ENCODE results near the gene NAALAD2. TPM values are rescaled to one million over a fixed set of nuclear protein-coding genes. Genes with fewer than 3 reads are reported as not detected.
"Not testable (repeated sequence)": the region's sequence is repeated elsewhere in the genome, so short reads cannot be mapped to it uniquely, and the experiment has no call there.

NAALAD2 gene
- 12.5 TPM for total RNA-seq

DNA sequence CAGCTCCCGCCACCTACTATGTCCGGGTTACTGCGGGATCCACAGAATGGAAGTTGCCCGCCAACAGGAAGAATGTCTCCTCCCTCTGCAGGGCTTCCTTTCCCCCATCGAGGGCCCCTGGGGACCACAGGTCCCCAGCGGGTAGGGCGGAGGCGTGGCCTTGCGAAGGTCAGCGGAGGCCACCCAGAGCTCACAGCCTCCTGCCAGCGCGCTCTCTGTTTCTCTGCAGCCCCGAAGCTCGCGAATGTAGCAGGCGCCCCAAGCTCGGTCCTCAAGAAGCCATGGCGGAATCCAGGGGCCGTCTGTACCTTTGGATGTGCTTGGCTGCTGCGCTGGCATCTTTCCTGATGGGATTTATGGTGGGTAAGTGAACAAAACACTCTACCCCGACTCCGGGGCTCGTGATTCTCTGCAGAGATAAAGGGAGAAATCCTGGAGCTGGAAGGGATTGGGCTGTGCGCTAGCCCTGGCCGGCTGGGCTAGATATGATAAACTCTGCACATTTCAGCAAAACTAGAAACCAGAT is at the start of gene NAALAD2:
Gene NAALAD2, plus strand, starts transcription at position 186 of the 526 bp plus-strand sequence. Its CDS starts 96 bp downstream, at position 282.
- intact Hi-C loops (cut with DNase I): no loop called here
- ATAC-seq (peak; percentile 94), DNase-seq (ENCODE audit: low spot score) (peak; percentile 72)

DNA sequence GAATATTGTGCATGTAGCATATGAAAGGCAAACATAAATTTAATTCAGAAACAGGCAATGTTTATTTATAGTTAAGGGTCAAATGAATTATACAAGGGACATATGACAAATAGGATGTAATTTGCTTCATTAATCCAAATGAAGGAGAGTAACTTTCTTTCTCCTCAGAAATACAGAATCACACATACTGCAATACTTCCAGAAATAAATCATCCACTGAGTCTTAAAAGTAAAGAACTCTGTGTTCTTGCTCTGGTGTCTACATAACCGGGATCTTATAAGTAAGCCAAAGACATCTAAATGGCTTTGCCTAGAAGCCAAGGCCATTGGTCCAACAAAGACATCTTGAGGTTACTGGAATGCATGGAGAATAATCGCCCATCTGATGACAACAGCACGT is 48.8 kb upstream of the NAALAD2 start, which contains the start of gene UBTFL1:
Gene UBTFL1, plus strand, starts transcription at position 301 of the 400 bp plus-strand sequence. Its CDS starts 0 bp downstream, at position 301.
- intact Hi-C loops (cut with DNase I); ATAC-seq: not testable (repeated sequence)

DNA sequence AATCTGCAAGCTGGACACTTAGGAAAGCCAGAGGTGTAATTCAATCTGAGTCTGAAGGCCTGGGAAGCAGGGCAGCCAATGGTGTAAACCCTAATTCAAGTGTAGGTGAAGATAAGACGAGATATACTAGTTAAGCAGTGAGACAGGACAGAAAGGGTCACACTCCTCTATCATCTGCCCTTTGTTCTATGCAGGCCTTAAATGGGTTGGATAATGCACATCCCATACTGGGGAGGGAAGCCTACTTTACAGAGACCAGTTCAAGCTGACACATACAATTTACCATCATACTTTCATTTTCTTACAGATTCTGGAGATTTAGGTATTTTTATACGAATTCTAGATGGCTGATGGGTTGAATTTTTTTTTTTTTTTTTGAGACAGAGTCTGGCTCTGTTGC is 45.7 kb upstream of the NAALAD2 start:
- intact Hi-C loops (cut with DNase I); DNase-seq (ENCODE audit: low spot score); ATAC-seq: not testable (repeated sequence)

More for the DNA sequence above, 48.8 kb upstream of the NAALAD2 start, which contains the start of gene UBTFL1:
- DNase-seq (ENCODE audit: low spot score): not testable (repeated sequence)

DNA sequence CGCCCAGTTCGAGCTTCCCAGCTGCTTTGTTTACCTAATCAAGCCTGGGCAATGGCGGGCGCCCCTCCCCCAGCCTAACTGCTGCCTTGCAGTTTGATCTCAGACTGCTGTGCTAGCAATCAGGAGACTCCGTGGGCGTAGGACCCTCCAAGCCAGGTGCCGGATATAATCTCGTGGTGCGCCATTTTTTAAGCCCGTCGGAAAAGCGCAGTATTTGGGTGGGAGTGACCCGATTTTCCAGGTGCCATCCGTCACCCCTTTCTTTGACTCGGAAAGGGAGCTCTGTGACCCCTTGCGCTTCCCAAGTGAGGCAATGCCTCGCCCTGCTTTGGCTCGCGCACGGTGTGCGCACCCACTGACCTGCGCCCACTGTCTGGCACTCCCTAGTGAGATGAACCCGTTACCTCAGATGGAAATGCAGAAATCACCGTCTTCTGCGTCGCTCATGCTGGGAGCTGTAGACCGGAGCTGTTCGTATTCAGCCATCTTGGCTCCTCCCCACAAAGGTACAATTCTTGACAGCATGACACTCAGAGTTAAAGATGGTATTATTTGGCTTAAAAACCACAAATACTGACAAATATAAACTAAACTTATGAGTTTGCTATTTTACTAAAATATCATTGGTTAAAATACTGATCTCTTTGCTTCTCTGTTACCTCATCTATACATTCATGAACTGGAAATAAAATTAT is 39.1 kb upstream of the NAALAD2 start:
- intact Hi-C loops (cut with DNase I); ATAC-seq; DNase-seq (ENCODE audit: low spot score): not testable (repeated sequence)

DNA sequence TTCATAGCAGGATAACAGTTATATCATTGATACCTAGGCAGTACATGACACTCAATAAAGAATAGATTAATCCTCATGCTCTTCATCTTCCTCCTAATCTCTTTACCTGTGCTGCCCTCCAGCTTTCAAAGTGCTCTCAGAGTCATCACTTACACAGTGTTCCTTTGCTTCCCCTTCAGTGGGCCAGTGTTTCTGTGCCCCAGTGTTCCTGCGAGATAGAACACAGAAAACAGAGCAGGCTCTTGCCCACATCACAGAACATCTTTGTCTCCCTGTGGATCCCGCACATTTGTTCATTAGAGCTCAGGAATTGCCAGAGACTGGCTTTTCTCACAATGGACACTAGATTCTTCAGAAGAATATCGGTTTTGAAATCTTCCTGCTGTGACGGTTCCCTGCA is 36.2 kb upstream of the NAALAD2 start:
- ATAC-seq; DNase-seq (ENCODE audit: low spot score); intact Hi-C loops (cut with DNase I): not testable (repeated sequence)

DNA sequence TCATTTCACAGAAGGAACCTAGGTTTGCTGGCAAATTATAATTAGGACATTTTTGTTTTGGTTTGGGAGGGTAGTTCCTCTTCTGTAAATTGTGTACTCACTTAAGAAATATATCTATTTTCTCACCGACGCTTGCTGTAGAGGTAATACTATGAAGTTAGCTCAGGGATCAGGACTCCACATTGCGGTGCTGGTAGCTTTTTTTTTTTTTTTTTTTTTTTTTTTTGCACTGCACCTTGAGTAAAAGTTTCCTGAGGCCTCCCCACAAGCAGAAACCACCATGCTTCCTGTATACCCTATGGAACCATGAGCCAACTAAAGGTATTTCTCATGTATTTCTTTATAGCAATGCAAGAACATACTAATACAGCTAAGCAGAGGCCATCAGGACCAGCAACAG is 34.0 kb upstream of the NAALAD2 start:
- DNase-seq (ENCODE audit: low spot score) (no peak), ATAC-seq (no peak)
- intact Hi-C loops (cut with DNase I): no loop called here

DNA sequence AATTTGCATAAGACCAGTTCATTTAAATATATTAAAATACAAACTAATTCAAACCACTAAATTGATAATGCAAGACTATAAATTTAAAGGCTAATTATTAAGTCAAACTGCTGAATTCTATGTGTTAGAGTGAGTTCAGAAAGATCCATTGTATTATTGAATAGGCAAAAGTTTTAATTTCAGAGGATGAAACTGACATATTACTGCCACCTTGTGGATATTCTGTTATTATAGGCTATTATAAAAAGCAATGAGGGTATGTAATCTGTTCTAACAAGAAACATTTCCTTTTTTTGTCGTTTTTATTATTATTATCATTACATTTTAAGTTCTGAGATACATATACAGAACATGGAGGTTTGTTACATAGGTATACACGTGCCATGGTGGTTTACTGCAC is 20.9 kb upstream of the NAALAD2 start:
- DNase-seq (ENCODE audit: low spot score): no peak
- intact Hi-C loops (cut with DNase I): no loop called here
- ATAC-seq: no peak

DNA sequence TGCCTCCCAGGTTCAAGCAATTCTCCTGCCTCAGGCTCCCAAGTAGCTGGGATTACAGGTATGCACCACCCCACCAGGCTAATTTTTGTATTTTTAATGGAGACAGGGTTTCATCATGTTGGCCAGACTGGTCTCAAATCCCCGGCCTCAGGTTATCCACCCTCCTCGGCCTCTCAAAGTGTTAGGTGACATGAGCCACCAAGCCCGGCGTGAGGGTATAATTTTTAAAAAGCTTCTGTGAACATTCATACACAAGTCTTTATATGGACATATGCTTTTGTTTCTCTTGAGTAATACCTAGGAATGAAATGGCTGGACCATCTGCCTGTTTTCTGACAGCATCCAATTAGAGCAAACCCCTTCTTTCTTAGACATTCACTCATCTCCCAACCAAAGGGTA is 14.3 kb upstream of the NAALAD2 start:
- intact Hi-C loops (cut with DNase I): no loop called here
- ATAC-seq (no peak), DNase-seq (ENCODE audit: low spot score) (no peak)

DNA sequence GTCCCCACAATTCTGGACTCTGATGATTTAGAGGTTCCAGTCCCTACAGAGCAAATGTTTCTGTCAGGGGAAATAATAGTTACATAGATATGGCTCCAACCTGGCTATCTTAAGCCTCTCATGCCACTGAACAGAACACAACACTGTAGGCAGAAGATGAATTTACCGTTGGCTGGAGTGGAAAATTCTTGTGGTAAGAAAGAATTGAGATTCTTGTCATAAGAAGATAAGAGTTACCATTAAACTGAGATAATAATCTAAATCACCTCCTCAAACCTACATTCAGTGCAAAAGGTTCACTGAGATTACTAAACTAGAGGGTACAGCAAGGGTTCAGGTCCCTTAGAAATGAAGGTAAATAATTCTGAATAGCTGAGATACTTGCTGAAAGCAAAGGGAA is 10.1 kb upstream of the NAALAD2 start:
- ATAC-seq: no peak
- no peak for DNase-seq (ENCODE audit: low spot score)
- intact Hi-C loops (cut with DNase I): no loop called here

DNA sequence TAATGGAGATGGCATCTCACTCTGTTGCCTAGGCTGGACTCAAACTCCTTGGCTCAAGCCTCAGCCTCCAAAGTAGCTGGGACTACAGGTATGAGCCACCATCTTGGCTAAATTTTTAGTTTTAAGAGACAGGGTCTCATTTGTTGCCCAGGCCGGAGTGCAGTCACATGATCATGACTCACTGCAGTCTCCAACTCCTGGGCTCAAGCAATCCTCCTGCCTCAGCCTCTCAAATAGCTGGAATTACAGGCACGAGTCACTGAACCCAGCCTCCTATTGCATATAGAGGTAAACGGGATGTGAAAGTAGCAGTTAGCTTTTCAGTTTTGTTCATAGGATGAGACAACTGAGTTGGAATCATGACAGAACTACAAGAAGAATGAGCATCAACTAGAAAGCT is 9.5 kb upstream of the NAALAD2 start:
- intact Hi-C loops (cut with DNase I): no loop called here
- ATAC-seq: no peak
- no peak for DNase-seq (ENCODE audit: low spot score)

DNA sequence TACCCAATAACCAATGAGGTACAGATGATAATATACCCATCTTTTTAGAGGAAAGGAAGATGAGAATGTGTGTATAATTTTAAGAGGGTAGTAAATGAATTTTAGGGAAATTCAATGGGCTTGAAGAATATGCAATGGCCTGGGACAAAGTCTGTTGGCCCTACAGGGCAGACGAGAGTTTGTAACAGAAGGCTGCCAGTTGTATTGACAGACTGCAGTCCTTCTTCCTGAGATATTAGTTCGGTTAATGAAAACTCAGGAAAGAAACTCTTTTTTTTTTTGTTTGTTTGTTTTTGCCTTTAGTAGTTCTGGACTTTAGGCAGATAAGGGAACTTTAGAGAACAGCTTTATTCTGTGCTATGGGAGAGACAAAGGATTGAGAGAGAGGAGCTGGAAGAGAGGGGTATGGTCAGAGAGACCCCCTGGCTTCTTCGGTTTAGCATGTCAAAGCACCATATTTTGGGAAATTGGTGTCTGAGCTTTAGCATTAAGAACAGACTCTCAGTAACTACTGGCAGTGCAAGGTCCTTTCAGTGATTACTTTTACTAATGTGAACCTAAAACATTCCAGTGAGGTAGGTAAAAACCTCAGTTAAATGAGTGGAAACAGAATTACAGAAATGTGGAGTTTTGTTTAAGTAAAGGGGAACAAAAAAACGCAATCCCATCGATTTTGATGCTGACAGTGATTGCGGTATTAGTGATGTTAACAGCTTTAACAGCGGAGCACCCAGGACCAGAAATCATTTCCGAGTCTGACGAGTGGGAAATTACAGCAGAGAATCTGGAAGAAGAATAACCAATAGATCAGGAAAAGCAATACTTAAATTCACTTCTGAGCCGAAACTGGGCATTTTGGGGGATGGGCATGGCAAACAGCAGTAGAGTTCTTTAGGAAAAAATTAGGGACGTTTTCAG is 644 bp upstream of the NAALAD2 start:
- DNase-seq (ENCODE audit: low spot score): no peak
- intact Hi-C loops (cut with DNase I): no loop called here
- ATAC-seq: peak; percentile 29

DNA sequence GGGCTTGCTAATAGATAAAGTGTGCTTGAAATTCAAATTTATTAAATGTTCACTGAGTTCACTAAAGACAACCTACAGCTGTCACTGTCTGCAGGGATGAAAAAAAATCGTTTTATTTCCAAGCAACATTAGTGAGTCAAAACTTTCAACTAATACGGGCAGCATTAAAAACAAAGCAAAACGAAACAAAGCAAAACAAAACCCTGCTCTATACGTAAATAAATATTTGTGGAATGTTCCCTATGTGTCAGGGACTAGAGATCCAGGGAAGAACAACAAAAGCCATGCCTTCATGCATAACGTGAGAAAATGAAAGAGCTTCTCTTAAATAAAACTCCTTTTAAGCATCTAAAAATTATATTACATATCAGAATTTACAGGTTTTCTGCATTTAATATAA is 553 bp downstream of the NAALAD2 start:
- intact Hi-C loops (cut with DNase I): no loop called here
- DNase-seq (ENCODE audit: low spot score): no peak
- peak; percentile 14 for ATAC-seq

DNA sequence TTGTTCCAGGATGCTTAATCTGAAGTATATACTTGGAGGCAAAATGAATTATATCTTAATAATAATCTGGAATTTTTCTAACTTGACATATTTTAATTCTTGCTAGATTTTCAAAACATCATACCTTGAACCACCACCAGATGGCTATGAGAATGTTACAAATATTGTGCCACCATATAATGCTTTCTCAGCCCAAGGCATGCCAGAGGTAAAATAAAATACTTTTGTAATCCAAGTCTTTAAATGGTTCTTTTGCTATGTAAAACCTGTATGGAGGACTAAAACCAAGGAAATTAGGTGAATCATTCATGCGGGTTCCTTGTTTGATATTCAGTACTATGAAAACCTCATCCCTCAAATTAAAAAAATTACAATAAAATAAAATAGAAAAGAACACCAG is 14.4 kb downstream of the NAALAD2 start:
- no peak for DNase-seq (ENCODE audit: low spot score)
- intact Hi-C loops (cut with DNase I): no loop called here
- no peak for ATAC-seq

DNA sequence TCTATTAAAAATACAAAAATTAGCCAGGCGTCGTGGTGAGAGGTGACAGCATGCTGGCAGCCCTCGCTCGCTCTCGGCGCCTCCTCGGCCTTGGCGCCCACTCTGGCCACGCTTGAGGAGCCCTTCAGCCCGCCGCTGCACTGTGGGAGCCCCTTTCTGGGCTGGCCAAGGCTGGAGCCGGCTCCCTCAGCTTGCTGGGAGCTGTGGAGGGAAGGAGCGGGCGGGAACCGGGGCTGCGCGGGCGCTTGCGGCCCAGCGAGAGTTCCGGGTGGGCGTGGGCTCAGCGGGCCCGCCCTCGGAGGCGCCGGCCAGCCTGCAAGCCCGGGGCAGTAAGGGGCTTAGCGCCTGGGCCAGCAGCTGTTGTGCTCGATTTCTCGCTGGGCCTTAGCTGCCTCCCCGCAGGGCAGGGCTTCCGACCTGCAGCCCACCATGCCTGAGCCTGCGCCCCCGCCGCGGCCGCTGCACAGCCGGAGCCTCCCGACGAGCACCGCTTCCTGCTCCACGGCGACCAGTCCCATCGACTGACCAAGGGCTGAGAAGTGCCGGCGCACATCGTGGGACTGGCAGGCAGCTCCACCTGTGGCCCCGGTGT is 32.6 kb downstream of the NAALAD2 start:
- ATAC-seq; DNase-seq (ENCODE audit: low spot score); intact Hi-C loops (cut with DNase I): not testable (repeated sequence)

DNA sequence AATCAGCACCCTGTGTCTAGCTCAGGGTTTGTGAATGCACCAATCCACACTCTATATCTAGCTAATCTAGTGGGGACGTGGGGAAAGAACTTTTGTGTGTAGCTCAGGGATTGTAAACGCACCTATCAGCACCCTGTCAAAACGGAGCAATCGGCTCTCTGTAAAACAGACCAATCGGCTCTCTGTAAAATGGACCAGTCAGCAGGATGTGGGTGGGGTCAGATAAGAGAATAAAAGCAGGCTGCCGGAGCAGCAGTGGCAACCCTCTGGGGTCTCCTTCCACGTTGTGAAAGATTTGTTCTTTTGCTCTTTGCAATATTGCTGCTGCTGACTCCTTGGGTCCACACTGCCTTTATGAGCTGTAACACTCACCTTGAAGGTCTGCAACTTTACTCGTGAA is 33.2 kb downstream of the NAALAD2 start:
- DNase-seq (ENCODE audit: low spot score); intact Hi-C loops (cut with DNase I); ATAC-seq: not testable (repeated sequence)

DNA sequence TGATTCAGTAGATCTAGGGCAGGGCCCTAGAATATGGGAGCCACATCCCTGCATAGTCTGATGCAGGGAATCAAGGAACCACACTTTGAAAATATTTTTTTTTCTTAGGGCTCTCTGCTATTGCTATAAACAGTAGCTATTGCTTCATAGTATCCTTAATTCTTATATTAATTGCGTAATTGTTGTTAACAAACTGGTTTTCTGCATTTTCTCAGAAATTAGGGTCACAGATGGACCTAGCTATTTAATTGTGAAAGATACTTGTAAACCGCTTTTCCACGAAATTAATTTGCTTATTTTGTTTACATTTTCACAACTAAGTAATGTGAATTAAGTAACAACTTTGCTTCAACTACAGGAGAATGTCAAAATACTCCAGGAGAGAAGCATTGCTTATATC is 34.1 kb downstream of the NAALAD2 start:
- no peak for DNase-seq (ENCODE audit: low spot score)
- intact Hi-C loops (cut with DNase I): no loop called here
- ATAC-seq: no peak

DNA sequence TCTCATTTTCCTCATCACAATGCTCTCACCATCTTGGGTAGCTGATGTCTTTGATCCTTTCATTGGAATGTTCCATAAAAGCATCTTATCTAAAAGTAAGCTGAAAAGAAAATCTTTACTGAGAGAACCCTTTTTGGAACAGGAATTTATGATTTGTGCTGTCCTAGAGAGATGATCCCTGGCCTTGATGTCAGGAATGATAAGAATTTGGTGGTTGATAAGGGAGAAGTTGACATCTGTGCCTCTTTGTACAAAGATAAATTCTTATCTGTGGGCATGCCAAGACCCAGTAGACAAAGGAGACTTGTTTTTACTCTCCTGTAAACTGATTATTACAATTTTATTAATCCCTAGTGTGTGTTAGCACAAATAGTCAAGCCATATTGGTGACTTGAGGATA is 36.9 kb downstream of the NAALAD2 start:
- DNase-seq (ENCODE audit: low spot score) (no peak), ATAC-seq (no peak)
- intact Hi-C loops (cut with DNase I): no loop called here

DNA sequence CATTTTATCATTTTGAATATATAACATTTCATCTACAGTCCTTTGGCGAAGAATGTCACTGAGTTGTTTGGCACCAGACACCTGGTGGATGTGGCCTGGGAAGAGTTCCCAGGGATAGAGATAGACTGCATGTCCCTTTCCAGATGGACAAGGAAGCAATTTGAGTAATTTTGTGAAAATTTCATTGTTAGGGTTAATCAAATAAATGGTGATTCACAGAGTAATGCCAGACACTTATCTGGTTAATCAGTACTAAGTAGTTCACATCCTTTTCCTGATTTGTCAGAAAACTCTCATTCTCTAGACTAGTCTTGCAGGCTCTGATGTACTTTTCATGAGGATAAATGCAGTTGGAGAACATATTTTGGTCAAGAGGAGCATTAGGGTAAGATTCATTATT is 41.6 kb downstream of the NAALAD2 start:
- ATAC-seq: no peak
- intact Hi-C loops (cut with DNase I): no loop called here
- no peak for DNase-seq (ENCODE audit: low spot score)

DNA sequence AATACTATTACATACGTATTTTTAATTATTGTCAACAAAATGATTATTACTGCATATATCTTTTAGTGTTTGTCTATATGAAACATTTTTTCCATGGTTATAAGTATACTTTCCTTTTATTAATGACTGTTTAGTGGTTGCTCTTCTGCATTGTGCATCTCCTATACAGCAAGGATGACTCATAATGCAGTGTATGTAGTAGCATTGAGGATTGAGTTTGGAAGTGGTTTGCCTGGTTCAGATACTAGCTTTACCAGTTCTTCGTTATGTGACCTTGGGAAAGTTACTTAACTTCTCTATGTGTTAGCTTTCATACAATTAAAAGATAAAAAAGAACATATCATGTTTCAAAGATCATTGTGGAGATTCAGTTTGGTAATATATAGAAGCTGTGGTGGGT is 44.3 kb downstream of the NAALAD2 start:
- DNase-seq (ENCODE audit: low spot score) (no peak), ATAC-seq (no peak)
- intact Hi-C loops (cut with DNase I): no loop called here
